Liver (tissue), 3 donors: ENCODE data around the gene IREB2.
"Not testable (repeated sequence)": the region's sequence is repeated elsewhere in the genome, so short reads cannot be mapped to it uniquely, and the experiment has no call there.

Experiments used
- RAD21 ChIP-seq, 2 donors: IDR thresholded peaks; 2 replicates each; pipeline ENCODE4 v1.6.1; 2016; ENCODE audit warnings: antibody characterized with exemption in 2 of 2, mild to moderate bottlenecking in 2 of 2
- TF ChIP-seq, protein P1 (sequence below): fragments of 150-350 bp; IDR thresholded peaks from 2 replicates; pipeline ENCODE4 v1.5.1; 2017; ENCODE audit warnings: improper control_type of control experiment, low read depth, low read length; ENCODE audit not compliant: missing input control
- donor health status: healthy.
- donor health status: healthy.

- TF ChIP-seq, protein P1, sequence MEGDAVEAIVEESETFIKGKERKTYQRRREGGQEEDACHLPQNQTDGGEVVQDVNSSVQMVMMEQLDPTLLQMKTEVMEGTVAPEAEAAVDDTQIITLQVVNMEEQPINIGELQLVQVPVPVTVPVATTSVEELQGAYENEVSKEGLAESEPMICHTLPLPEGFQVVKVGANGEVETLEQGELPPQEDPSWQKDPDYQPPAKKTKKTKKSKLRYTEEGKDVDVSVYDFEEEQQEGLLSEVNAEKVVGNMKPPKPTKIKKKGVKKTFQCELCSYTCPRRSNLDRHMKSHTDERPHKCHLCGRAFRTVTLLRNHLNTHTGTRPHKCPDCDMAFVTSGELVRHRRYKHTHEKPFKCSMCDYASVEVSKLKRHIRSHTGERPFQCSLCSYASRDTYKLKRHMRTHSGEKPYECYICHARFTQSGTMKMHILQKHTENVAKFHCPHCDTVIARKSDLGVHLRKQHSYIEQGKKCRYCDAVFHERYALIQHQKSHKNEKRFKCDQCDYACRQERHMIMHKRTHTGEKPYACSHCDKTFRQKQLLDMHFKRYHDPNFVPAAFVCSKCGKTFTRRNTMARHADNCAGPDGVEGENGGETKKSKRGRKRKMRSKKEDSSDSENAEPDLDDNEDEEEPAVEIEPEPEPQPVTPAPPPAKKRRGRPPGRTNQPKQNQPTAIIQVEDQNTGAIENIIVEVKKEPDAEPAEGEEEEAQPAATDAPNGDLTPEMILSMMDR = not testable (repeated sequence)
- not testable (repeated sequence) for TF ChIP-seq RAD21 (IDR thresholded peaks at IDR 0.05)
Measured at GRCh38 chr15:78434711-78435110, 3.3 kb upstream of the IREB2 start.
